Measurements from ENCODE around the gene FRMPD4.

The FRMPD4 gene

DNA sequence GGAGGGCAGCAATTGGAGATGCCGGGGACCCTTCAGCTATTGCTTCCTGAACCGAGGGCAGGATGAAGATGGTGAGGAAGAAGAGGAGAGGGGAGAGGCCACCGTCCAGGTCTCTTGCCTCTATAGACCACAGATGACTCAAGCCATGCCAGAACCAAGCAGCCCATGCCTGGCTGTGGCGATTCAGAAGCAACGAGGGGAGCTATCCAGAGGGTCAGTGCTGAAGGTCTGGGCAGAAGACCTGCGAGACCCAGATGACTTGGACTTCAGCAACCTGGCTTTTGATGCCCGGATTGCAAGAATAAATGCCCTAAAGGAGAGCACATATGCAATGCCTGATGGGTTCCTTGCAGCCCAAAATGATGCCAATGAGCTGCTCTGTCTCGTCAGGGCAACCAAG is 582.8 kb downstream of the FRMPD4 start:
- TF ChIP-seq, protein P1, sequence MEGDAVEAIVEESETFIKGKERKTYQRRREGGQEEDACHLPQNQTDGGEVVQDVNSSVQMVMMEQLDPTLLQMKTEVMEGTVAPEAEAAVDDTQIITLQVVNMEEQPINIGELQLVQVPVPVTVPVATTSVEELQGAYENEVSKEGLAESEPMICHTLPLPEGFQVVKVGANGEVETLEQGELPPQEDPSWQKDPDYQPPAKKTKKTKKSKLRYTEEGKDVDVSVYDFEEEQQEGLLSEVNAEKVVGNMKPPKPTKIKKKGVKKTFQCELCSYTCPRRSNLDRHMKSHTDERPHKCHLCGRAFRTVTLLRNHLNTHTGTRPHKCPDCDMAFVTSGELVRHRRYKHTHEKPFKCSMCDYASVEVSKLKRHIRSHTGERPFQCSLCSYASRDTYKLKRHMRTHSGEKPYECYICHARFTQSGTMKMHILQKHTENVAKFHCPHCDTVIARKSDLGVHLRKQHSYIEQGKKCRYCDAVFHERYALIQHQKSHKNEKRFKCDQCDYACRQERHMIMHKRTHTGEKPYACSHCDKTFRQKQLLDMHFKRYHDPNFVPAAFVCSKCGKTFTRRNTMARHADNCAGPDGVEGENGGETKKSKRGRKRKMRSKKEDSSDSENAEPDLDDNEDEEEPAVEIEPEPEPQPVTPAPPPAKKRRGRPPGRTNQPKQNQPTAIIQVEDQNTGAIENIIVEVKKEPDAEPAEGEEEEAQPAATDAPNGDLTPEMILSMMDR (IDR thresholded peaks at IDR 0.05; ENCODE audit: low read depth, low read length) = no peak
- H3K4me3 ChIP-seq (replicated peaks in 1 of 2; ENCODE audit: low read depth in 2 of 2, low read length in 2 of 2) = no peak overlapping the region
- DNase-seq (ENCODE audit: low read depth in 2 of 2) = peak in 1 of 2 donors; percentile 4

GRCh38 chrX:12722314-12722713 is 584.0 kb downstream of the FRMPD4 start:
- TF ChIP-seq, protein P1 (IDR thresholded peaks at IDR 0.05; ENCODE audit: low read depth, low read length) = no peak
- no peak for DNase-seq (ENCODE audit: low read depth in 2 of 2)
- H3K4me3 ChIP-seq (replicated peaks in 1 of 2; ENCODE audit: low read depth in 2 of 2, low read length in 2 of 2) = no peak overlapping the region

DNA sequence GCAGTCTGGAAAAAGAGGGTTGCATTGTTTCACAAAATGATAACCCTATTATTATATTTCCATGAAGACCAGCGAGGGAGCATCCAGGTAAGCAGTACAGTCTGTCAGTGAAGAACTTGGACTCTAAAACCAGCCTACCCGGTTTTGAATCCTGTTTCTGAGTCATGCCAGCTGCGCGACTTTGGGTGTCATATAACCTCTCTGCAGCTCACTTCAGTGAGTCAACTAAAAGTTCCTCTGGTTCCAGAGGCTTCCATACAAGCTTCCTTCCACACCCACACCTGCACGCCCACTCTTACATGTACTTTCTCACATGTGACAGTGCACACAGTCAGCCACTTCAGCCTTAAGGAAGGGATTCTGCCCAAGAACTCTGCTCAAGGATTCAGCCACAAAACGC is 603.1 kb downstream of the FRMPD4 start:
- DNase-seq (ENCODE audit: low read depth in 2 of 2) = no peak
- TF ChIP-seq, protein P1 (IDR thresholded peaks at IDR 0.05; ENCODE audit: low read depth, low read length) = no peak

GRCh38 chrX:12747433-12747832 is 609.2 kb downstream of the FRMPD4 start:
- no peak overlapping the region for H3K4me3 ChIP-seq (replicated peaks in 1 of 2; ENCODE audit: low read depth in 2 of 2, low read length in 2 of 2)
- no peak for DNase-seq (ENCODE audit: low read depth in 2 of 2)
- TF ChIP-seq, protein P1 (IDR thresholded peaks at IDR 0.05; ENCODE audit: low read depth, low read length) = no peak

More for the DNA sequence above, 603.1 kb downstream of the FRMPD4 start:
- H3K4me3 ChIP-seq (replicated peaks in 1 of 2; ENCODE audit: low read depth in 2 of 2, low read length in 2 of 2) = no peak overlapping the region

DNA sequence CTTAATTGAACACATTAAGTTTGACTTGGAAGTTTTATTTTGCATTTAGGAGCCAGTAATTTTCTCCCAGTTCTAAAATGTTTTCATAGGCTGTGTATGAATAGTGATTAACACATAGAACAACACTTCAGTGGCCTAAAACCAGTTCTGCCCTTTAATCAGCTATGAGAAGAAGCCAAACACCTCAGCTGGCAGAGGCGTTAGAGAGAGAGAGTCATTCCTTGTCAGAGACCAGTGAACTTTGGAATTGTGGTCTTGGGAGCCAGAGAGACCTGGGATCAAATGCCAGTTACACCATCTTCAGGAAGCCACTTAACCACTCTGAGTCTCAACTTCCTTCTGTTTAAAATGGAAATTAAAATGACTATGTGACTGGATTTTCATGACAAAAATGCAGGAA is 613.6 kb downstream of the FRMPD4 start:
- TF ChIP-seq, protein P1 (IDR thresholded peaks at IDR 0.05; ENCODE audit: low read depth, low read length) = no peak
- no peak overlapping the region for H3K4me3 ChIP-seq (replicated peaks in 1 of 2; ENCODE audit: low read depth in 2 of 2, low read length in 2 of 2)
- no peak for DNase-seq (ENCODE audit: low read depth in 2 of 2)

DNA sequence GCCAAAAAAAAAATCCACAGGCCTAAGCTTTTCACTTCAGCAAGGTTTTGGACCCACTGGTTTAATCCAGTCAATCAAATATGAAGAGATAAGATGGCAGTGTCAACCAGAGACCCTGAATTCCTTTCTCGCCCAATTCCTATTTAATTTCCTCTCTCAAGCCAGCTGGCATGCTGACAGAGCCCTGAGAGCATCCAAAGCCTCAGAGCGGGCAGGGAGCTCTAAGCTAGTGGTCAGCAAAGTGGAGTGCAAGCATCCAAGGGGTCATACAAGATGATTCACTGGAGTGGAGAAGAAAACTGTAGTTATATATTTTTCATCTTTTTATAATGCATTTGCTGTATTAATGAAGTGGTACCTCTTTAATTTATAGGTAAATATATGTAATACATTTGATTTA is 615.1 kb downstream of the FRMPD4 start:
- DNase-seq (ENCODE audit: low read depth in 2 of 2) = peak in 1 of 2 donors; percentile 1
- TF ChIP-seq, protein P1 (IDR thresholded peaks at IDR 0.05; ENCODE audit: low read depth, low read length) = no peak

DNA sequence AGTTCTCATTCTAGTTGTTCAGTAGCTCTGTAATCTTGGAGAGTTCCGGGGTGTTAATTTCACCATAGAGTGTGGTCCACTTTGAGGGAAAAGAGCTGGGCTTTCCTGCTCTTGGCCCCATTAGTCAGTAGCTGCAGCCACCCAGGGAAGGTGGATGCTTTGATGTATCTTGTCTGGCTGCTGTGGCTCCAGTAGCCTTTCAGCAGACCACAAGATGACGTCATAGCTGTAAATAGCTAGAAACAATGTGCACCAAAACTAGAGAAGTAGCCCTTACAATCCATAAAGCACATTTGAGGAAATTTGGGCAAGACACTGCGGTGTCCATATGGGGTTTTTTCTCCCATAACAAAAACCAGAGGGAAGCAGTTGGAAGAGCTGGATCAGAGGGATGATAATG is 620.0 kb downstream of the FRMPD4 start:
- no peak overlapping the region for H3K4me3 ChIP-seq (replicated peaks in 1 of 2; ENCODE audit: low read depth in 2 of 2, low read length in 2 of 2)
- no peak for DNase-seq (ENCODE audit: low read depth in 2 of 2)
- TF ChIP-seq, protein P1 (IDR thresholded peaks at IDR 0.05; ENCODE audit: low read depth, low read length) = no peak

More for the DNA sequence above, 615.1 kb downstream of the FRMPD4 start:
- no peak overlapping the region for H3K4me3 ChIP-seq (replicated peaks in 1 of 2; ENCODE audit: low read depth in 2 of 2, low read length in 2 of 2)

All from cardiac fibroblast (primary cell).